ENCODE results near the gene COMP.

GRCh38 chr19:18768997-18769891, 21.9 kb downstream of the COMP start:
- no peak for TF ChIP-seq POLR2AphosphoS5 (IDR thresholded peaks at IDR 0.05)
- TF ChIP-seq CTCF (IDR thresholded peaks at IDR 0.05) = no peak
- no peak for TF ChIP-seq POLR2A (IDR thresholded peaks at IDR 0.05; ENCODE audit: low read depth)
- TF ChIP-seq EP300 (IDR thresholded peaks at IDR 0.05) = no peak

All from esophagus muscularis mucosa (tissue), 4 donors.